GM19035 (cell line): ENCODE data around the gene WAC.

Experiments
- ATAC-seq: cut with Tn5 transposase; IDR thresholded peaks from one replicate; pipeline ENCODE4 v1.9.1; 2021; ENCODE audit not compliant: unreplicated experiment

The WAC gene

DNA sequence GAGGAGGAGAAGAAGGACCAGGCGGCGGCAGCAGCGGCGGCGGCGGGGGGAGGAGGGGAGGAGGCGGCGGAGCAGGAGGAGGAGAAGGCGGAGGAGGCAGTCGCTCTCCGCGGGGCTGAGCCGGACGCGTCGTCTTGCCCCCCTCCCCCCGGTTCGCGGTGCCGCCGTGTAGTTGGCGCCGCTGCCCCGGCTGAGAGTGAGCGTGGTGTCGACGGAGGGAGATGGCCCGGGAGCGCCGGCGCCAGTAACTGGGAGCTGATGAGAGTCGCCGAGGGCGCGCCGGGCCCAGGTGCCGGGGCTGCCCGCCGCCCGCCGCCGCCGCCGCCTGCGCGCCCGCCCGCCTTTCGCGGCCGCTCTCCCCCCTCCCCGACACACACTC is 257 bp downstream of the WAC start:
- ATAC-seq: peak; percentile 1

DNA sequence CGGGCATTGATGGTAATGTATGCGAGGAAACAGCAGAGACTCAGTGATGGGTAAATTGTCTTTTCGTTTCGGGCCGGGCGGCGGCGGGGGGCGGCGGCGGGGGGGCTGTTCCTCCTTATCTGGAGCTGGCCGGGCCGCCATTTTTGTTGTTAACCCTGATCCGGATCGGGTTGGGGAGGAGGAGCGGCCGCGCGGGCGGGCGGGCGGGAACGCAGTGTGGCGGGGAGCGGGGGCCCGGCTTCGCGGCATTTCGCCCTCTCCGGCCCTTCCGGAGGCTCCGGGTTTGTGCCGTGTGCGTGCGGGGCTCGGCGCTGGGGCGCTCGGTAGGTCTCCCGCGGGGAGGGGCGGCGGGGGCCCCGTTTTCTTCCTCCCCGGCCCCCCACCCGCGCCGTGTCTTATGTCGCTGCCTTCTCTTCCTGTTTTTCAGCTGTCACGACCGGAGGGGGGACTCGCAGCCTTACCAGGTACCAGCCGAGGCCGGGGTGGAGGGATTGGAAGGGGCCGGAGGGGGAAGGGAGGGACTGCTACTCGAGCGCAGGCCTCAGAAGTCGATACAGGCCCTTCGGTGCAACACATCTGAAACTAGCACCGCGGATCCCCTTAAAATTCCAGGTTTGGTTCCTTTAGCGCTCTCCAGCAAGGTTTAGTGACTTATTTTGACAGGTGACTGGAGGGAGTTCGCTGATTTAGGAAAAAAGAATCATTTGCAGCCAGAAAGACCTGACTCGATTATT is 820 bp downstream of the WAC start:
- peak; percentile 19 for ATAC-seq

DNA sequence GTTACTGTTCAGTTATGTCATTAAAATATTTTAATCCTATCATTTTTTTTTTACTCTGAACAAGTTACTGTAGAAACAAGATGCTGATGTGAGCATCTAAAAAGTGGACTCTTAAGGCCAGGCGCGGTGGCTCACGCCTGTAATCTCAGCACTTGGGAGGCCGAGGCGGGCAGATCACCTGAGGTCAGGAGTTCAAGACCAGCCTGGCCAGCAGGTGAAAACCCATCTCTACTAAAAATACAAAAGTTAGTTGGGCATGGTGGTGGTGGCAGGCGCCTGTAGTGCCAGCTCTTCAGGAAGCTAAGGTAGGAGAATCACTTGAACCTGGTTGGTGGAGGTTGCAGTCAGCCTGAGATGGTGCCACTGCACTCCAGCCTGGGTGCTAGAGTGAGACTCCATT is 2.9 kb downstream of the WAC start:
- no peak for ATAC-seq

DNA sequence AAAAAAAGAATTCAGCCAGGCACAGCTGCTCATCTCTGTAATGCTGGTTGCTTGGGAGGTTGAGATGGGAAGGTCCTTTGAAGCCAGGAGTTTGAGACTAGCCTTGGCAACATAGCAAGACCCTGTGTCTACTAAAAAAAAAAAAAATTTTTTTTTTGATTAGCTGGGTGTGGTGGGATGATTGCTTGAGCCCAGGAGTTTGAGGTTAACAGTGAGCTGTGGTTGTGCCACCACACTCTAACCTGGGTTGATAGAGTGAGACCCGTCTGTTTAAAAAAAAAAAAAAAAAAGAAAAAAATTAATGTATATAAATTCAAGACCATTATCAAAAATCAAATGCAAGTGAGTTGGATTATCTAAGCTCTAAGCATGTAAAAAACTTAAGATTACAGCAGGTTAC is 5.7 kb downstream of the WAC start:
- ATAC-seq: no peak

DNA sequence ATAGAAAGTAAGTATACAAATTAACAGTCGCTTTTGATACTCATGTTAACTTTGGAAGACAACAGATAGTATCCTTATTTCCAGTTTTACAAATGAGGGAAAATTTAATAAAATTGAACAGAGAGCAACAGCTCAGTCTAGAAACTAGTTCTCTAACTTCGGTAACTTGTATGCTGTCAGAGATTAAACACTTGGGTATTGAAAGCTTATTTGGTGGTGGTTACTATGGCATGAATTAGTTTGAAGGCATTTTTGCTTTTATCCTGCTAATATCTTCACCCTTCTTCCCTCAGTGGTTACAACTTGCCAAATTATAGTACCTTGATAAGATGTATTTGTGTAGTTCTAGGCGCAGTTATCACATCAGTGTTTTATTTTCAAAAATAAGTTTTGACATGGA is 7.2 kb downstream of the WAC start:
- ATAC-seq: no peak

DNA sequence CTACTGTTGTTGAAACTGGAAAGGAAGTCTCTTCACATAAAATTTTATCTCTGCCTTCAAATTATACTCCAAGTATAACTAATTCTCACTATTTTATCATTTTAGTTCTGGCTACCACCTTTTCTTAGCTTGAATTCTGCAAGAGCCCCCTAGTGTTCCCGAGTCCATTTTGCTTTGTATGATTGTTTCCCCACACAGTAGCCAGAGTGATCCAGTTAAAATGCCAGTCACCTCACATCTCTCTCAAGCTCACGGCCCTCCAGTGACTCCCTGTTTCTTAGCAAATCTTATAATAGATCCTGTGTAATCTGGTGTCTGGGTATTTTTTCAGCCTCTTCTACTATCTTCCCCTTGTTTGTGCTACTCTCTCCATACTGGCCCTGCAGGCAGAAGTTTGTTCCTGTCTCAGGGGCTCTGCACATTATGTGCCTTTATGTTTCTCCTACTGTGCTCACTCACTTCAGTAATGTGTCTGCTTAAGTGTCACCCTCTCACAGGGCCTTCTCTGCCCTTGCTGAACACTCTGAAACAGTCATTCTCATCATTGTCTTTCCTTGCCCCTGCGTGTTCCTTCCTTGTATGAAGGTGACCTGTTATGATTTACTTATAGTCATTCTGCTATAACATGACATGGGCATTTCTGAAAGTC is 8.9 kb downstream of the WAC start:
- ATAC-seq: no peak

DNA sequence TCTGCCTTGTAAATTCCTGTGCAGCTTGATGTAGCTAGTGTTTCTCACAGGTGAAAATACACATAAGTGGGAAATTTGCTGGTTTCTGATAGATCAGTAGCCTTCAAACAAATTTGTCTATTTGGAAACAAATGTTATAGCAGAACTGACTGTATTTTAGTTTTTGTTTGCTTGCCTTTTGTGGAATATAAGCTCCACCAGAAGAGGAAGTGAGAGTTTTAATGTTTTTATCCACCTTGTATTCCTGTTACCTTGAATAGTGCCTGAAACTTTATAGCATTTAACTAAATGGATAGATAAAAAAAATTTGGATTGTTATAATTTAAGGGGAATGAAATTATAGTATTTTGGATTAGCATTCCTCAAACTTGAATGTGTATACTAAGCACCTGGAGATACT is 9.8 kb downstream of the WAC start:
- ATAC-seq: no peak

DNA sequence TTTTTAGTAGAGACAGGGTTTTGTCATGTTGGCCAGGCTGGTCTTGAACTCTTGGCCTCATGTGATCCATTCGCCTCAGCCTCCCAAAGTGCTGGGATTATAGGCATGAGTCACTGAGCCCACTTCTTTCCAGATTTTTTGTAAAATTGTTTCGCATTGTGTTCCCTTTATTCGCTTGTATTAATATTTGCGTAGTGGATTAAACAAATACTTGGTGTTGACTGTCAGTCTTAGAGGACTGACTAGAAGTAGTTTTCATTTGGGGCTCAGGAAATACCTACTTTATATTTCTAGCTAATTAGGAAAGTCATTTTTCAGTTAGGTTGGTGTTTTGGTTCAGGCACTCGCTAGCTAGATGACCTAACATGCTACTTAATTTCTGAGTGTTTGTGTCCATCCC is 11.1 kb downstream of the WAC start:
- ATAC-seq: no peak

DNA sequence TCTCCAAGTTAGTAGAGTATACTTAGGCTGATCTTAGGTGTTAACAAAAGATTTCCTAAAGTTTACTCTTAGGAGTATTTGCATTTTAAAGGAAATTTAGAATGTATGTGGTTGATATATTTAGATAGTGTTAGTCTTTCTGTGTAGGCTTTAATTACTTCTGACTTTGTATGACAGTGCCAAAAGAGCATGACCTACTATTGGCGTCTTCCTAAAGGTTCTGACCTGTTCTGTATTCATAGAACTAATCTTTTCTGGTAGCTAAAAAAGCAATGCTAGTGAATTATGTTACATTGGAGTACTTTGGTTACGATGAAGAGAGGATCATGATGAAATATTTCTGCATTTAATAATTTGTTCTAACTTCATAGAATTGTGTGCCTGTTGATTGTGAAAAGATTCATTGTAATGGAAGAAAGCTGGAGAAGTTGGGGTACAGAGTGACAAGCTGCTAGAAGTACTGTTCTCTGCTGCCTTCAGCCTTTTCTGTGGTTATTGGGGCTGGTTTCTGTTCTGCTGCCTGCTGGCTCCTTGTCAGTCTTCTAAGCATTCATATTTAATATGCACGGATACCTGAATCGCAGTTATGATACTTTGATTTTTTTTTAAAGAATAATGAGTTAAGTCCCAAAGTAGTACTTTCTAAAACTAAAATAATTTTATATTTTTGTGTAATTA is 13.2 kb downstream of the WAC start:
- peak; percentile 58 for ATAC-seq

DNA sequence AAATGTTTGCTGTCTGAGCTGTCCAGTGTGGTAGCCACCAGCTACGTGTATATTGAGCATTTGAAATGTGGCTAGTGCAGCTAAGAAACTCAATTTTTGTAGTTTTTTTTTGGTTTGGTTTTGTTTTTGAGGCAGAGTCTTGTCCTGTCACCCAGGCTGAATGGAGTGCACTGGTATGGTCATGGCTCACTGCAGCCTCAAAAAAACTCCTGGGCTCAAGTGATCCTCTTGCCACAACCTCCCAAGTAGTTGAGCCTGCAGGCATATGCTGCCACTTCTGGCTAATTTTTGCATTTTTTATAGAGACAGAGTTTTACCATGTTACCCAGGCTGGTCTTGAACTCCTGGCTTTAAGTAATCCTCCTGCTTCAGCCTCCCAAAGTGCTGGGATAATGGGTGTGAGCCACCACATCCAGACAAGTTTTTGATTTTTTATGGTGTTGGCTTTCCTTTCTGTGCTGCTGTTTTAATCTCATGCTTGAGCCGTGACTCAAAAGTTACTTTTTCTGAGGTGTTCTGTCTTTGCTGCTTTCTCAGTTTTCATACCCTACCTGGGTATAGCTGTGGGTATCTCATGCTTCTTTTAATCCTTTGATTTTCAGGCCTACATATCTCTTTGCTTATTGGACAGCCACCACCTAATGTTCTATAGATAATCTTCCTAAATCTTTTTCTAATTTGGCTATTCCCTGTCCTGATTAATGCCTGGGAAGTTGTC is 16.0 kb downstream of the WAC start:
- ATAC-seq: no peak

DNA sequence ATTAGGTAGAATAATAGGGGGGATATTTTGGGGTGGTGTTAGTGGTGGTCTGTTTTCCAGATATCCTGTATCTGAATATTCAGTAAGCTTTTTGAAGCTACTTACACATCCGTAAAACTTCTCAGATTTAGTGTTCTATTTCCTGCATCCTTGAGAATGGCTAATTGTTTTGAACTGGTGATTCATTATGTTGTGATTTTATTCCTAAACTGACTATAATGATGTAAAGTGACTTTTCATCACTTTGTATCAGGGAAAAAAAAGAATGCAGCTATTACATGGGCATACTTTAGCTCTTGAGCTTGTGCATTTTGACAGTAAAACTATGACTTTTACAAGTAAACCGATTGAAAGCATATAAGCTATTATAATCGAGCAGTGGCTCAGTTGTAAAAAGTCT is 18.2 kb downstream of the WAC start:
- ATAC-seq: no peak

DNA sequence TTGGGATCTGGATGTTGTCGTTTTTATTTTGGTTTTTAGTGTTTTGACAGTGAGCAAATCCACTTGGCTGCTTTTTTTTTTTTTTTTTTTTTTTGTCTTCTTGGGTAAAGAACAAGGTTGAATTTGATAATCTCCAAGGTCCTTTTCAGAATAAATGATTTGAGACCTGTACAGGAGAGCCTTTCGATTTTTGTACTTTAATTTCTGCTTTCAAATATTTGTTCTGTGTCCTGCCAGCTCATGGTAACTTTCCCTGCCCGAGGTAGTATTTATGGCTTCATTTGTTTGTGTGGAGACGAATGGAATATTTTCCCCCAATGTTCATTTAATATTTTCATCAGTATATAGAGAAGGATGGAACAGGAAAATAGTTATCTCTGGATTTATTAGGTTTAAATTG is 19.9 kb downstream of the WAC start:
- no peak for ATAC-seq

DNA sequence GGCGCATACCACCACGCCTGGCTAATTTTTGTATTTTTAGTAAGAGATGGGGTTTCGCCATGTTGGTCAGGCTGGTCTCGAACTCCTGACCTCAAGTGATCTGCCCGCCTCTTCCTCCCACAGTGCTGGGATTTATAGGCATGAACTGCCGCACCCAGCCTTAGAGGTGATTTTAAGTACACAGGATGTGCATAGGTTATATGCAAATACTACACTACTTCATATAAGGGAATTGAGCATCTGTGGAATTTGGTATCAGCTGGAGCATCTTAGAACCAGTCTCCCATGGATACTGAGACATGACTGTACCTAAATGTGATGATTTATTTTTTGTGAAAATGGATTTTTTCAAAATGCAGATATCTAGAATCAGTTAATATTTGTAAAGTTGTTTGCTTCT is 21.1 kb downstream of the WAC start:
- ATAC-seq: no peak

DNA sequence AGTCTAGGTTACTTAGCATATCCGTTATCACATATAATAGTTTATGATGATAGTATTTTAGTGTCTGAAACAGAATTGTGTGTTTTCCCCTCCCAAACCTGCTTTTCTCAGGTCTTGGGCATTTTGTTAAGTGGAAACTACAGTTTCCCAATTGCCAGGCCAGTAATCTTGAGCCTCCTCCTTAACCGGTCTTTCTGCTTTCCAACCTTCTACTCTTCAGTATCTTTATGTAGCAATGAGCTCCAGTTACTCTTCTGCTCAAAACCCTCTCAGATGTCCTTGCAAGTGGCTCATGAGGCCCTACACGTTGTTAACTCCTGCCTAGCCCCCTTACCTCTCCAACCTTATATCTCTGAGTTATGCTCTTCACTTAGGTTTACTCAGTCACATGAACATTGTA is 22.0 kb downstream of the WAC start:
- ATAC-seq: no peak

DNA sequence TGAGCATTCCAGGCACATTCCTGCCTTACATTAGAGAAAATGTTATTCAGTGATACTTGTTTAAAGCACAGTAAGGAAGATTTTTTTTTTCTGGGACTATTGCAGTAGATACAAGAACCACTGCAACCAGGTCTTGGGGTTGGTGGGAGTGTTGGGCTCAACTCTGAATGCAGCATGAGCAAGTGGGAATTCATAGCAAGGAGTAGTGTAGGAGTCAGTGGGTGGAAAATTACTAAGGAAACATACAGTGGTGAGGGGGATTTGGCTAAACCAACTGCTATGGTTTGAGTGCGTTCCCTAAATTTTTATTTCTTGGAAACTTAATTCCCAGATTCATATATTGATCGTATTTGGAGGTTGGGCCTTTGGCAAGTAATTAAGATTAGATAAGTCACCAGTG is 22.4 kb downstream of the WAC start:
- ATAC-seq: no peak

DNA sequence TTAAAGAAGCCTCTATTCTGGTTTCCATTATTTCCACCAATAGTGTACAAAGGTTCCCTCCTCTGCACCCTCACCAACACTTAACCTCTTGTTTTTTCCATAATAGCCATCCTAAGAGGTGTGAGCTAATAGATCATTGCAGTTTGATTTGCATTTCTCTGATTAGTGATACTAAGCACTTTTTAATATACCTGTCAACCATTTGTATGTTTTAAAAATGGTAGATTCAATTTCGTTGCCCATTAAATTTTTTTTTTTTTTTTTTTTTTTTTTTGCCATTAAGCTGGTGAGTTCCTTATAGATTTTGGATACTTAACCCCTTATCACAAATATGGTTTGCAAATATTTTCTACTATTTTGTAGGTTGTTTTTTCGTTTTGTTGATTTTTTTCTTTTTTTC is 23.2 kb downstream of the WAC start:
- ATAC-seq: no peak

DNA sequence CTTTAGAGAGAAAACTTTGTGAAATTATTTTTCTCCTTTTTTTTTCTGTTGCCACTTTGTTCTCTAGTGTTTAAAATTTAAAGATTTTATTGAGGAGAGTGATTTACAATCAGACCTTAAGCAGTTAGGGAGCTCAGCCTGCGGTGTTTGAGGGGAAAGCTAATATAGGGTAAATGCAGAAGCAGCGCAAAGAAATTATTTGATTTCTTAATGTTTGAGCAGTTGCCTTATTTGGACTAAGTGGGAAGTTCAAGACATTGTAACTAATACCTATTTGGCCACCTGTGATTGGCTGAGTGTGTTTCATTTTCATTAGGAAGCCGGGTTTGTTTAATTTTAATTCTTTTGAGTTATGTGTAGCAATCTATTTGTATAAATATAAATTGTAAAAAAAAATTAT is 25.3 kb downstream of the WAC start:
- ATAC-seq: no peak

DNA sequence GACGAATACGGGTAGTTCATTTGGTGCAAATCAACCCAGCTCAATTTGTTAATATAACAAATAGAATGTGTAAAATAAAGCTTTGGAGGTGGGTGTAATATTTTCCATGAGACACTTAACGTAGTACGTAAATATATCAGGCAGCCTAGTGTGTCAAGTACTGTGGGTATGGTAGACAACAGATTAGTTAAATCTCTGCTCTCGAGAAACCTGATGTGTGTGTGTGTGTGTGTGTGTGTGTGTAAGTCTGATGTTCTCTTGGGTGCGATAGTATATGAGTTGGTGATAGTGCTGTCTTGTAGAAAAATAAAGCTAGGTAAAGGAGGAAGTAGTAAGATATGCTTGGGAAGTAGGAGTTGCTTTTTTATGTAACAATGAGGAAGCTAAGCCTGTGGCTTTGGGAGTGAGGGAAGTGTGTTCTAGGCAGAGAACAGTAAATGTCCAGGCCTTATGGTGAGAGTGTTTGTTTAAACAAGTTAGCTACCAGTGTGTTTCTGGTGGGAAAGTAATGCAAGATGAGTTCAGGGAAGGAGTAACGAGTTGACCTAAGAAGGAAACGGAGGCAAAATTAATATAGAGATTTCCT is 26.1 kb downstream of the WAC start:
- no peak for ATAC-seq

DNA sequence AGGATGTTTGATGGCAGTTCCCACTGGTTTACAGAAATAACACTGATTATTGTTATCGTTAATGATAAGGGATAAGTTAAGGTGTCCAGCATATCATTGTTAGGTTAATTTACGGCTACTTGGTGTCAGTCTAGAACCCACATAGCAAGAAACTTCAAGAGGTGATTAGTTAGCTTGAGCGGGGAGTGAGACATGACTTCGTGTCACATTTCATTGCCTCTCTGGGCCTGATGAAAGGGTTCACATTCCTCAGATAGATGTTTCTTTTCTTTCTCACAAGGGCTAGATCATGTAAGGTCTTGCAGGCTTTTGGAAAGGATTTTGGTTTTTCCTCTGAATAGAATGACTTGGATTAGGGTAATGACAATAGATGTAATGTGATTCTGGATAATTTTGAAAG is 26.7 kb downstream of the WAC start:
- no peak for ATAC-seq

DNA sequence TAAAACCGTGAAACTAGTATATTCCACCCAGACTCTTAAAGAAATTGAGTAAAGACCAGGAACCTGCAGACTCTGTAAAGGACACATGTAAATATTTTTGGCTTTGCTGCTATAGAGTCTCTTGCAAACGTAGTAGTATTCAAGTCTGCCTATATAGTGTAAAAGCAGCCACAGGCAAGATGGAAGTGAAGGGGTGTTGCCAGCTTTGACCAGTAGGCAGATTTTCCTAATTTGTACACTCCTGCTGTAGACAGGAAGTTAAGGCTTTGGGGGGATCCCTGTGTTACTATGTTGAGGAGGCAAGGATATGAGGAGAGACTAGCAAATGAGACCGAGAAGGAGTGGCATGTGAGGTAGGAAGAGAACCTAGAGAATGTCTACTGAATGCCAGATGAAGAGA is 27.7 kb downstream of the WAC start:
- ATAC-seq: no peak

DNA sequence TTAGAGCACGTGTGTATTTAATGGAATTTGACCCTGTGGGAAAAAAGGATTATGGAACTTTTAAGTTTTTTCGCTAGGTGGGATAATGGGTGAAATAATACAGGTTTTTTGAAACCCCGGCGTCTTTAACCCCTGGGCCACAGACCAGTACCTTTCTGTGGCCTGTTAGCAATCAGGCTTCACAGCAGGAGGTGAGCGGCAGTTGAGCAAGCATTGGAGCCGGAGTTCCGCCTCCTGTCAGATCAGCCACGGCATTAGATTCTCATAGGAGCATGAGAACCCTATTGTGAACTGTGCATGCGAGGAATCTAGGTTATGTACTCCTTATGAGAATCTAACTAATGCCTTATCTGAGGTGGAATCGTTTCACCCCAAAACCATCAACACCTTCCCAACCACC is 28.6 kb downstream of the WAC start:
- ATAC-seq: no peak

DNA sequence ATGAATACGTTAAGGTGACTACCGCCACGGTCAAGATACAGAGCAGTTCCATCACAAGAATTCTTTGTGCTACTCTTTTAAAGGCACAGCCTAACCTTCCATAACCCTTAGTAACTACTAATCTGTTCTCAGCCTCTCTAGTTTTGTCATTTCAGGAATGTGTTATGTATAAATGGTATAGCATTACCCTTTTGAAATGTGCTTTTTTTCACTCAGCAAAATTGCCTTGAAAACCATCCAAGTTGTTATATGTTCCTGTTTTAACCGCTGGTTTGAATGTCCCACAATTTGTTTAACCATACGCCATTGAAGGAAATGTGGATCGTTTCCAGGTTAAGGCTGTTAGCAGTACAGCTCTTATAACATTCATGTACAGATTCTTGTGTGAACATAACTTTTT is 32.0 kb downstream of the WAC start:
- ATAC-seq: peak; percentile 41
